Lung (tissue), 12 donors: ENCODE data around the gene PPP1R7. TPM values are rescaled to one million over a fixed set of nuclear protein-coding genes. Genes with fewer than 3 reads are reported as not detected.

Source experiments
- ATAC-seq: fragments of 200-7000 bp; cut with Tn5 transposase; one replicate; pipeline ENCODE4 v1.9.1; 2020; ENCODE audit warnings: moderate number of reproducible peaks; ENCODE audit not compliant: insufficient read depth, low FRiP score
- DNase-seq, 3 donors: peaks; one replicate each; pipeline ENCODE4 v3.0.0-alpha.2; 2013 to 2017
- H3K27ac ChIP-seq, 2 donors: one replicate each; pipeline ENCODE4 v1.5.1; 2013; ENCODE audit warnings: mild to moderate bottlenecking in 2 of 2, moderate library complexity in 2 of 2, control low read depth in 1 of 2, inconsistent platforms in 1 of 2, low read depth in 1 of 2, low read length in 1 of 2
- H3K27me3 ChIP-seq, 3 donors: one replicate each; pipeline ENCODE4 v1.5.1; 2013; ENCODE audit warnings: low read length in 2 of 3; ENCODE audit not compliant: control insufficient read depth in 3 of 3, insufficient read depth in 3 of 3
- H3K36me3 ChIP-seq, 4 donors: one replicate each; pipeline ENCODE4 v1.5.1; 2013; ENCODE audit warnings: low read length in 4 of 4, mild to moderate bottlenecking in 1 of 4, moderate library complexity in 1 of 4; ENCODE audit not compliant: control insufficient read depth in 4 of 4, insufficient read depth in 4 of 4
- H3K4me1 ChIP-seq, 5 donors: one replicate each; pipeline ENCODE4 v1.5.1; 2013; ENCODE audit warnings: low read length in 5 of 5, mild to moderate bottlenecking in 2 of 5, moderate library complexity in 1 of 5; ENCODE audit not compliant: control insufficient read depth in 5 of 5, insufficient read depth in 5 of 5
- H3K4me3 ChIP-seq: one replicate; pipeline ENCODE4 v1.5.1; 2013; ENCODE audit warnings: mild to moderate bottlenecking, control low read depth, moderate library complexity
- H3K9ac ChIP-seq, 2 donors: one replicate each; pipeline ENCODE4 v1.5.1; 2013; ENCODE audit warnings: low read length in 2 of 2, control low read depth in 1 of 2; ENCODE audit not compliant: insufficient read depth in 1 of 2
- H3K9me3 ChIP-seq, 4 donors: one replicate each; pipeline ENCODE4 v1.5.1; 2013; ENCODE audit warnings: low read length in 3 of 4, mild to moderate bottlenecking in 1 of 4, moderate library complexity in 1 of 4; ENCODE audit not compliant: control insufficient read depth in 4 of 4, insufficient read depth in 3 of 4
- WGBS, 2 donors: extraction: QIAGEN DNeasy Blood & Tissue Kit; methylation state at CpG; one replicate each; pipeline ENCODE4 v1.1.7; 2013; 5-methylcytosine and 5-hydroxymethylcytosine counted together
- polyA plus RNA-seq, 2 donors: library from polyadenylated mRNA; stranded (reverse); fragments of 200-250 nt; gene quantifications; one replicate each; pipeline ENCODE4 v1.2.1, GENCODE V29; 2013
- total RNA-seq, 2 donors: library from RNA; depleted of rRNA in 1 of 2; stranded (reverse); fragments of >200 nt in 1 of 2; gene quantifications; one replicate each; pipeline ENCODE4 v1.2.1, GENCODE V29; 2014 to 2021
- TF ChIP-seq, protein P1 (sequence below): IDR thresholded peaks from 2 replicates; pipeline ENCODE4 v1.5.1; 2012; ENCODE audit warnings: mild to moderate bottlenecking; ENCODE audit errors: control extremely low read depth, extremely low read depth
- donor health status: control.
- donor health status: control.
- donor health status: Bipolar disorder and iron deficiency.
- donor health status: healthy.
- donor health status: DM: yes; HTN: yes; CAD: no.

The PPP1R7 gene
- total and polyA plus RNA-seq, 4 donors = 54.6 to 78.1 (median 65.9) TPM

DNA sequence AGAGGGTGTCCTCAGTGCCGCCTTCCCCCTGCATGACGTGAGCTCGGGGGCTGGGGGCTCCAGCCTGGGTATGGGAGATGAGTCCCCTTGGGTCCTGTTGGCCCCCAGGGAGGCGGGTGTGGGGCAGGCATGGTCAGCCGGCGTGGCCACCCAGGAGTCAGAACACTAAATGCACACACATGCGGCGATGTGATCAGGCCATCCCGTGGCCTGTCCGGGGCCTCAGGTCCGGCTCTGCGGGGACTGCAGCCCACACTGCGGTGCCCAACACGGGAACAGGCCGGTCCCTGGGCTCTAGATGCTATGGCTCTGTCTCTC lies 52.0 kb downstream of the PPP1R7 start:
- no peak for ATAC-seq
- TF ChIP-seq, protein P1, sequence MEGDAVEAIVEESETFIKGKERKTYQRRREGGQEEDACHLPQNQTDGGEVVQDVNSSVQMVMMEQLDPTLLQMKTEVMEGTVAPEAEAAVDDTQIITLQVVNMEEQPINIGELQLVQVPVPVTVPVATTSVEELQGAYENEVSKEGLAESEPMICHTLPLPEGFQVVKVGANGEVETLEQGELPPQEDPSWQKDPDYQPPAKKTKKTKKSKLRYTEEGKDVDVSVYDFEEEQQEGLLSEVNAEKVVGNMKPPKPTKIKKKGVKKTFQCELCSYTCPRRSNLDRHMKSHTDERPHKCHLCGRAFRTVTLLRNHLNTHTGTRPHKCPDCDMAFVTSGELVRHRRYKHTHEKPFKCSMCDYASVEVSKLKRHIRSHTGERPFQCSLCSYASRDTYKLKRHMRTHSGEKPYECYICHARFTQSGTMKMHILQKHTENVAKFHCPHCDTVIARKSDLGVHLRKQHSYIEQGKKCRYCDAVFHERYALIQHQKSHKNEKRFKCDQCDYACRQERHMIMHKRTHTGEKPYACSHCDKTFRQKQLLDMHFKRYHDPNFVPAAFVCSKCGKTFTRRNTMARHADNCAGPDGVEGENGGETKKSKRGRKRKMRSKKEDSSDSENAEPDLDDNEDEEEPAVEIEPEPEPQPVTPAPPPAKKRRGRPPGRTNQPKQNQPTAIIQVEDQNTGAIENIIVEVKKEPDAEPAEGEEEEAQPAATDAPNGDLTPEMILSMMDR = no peak

DNA sequence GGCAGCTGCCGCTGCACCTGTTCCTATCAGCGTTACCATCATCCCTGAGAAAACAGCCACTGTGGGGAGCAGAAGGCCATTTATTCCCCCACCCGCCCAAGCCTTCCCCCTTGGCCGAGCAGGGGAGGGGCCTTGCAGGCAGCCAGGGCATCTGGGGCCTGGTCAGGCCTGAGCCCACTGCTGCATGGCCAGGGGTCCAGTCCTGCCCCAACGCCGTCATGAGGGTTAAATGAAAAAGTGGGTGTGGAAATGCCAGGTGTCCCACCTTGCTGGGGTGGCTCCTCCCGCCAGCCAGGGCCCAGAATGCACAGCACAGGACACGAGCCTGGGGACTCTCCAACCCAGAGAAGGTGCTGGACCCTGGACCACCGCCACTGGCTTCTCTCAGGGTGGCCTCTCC lies 52.4 kb downstream of the PPP1R7 start:
- ATAC-seq (no peak), DNase-seq (no peak)
- Histone ChIP-seq H3K9me3 (no peaks in the 10 kb centered on the region), H3K4me3 (no peak overlapping the region), H3K27ac (no peak overlapping the region), H3K4me1 (no peaks in the 10 kb centered on the region), H3K9ac (no peak overlapping the region), H3K36me3 (no peaks in the 10 kb centered on the region), H3K27me3 (no peaks in the 10 kb centered on the region)
- TF ChIP-seq, protein P1 = no peak
- 93 to 97% methylated on average over 9 of the region's 9 CpGs for WGBS, 2 donors

More for the DNA sequence above, 52.0 kb downstream of the PPP1R7 start:
- no peak overlapping the region for H3K27ac ChIP-seq
- no peaks in the 10 kb centered on the region for H3K9me3 ChIP-seq
- H3K36me3 ChIP-seq = no peaks in the 10 kb centered on the region
- H3K4me3 ChIP-seq = no peak overlapping the region
- WGBS, 2 donors = 90 to 91% methylated on average over 15 of the region's 15 CpGs
- DNase-seq = no peak
- H3K4me1 ChIP-seq = no peaks in the 10 kb centered on the region
- no peak overlapping the region for H3K9ac ChIP-seq
- H3K27me3 ChIP-seq = no peaks in the 10 kb centered on the region

DNA sequence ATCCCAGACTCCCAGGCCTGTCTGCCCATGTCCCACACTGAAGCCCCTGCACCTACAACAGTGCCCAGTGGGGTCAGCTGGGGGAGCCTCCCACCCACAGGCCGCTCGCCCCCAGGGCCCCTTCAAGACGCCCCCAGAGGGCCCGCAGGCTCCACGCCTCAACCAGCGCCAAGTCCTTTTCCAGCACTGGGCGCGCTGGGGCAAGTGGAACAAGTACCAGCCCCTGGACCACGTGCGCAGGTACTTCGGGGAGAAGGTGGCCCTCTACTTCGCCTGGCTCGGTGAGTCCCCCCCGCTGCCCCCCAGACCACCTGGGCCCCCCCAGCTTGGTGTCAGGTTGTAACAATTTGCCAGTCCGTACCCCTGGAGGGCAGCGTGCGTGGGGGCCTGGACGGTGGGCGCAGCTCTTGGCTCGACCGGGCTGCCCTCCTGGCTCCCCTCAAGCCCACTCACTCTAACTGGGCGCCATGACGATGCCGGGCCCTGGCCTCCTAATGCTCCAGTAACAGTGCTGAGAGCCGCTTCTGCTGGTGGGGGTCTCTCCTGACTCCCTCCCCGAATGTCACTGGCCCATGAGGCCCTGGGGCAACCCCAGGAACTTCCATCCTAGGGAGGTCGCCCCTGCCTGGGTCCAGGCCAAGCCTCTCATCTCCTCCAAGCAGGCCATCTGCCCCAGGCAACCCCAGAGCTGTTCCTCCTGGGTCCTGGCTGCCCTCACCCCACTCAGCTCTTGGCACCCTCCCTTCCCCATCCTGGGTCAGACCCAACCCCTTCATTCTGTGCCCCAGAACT lies 53.1 kb downstream of the PPP1R7 start:
- H3K36me3 ChIP-seq = no peaks in the 10 kb centered on the region
- H3K9ac ChIP-seq = no peak overlapping the region
- H3K9me3 ChIP-seq = no peaks in the 10 kb centered on the region
- no peaks in the 10 kb centered on the region for H3K27me3 ChIP-seq
- H3K4me1 ChIP-seq = no peaks in the 10 kb centered on the region
- TF ChIP-seq, protein P1 = no peak
- 93 to 96% methylated on average over 27 of the region's 27 CpGs for WGBS, 2 donors
- DNase-seq (no peak), ATAC-seq (no peak)
- H3K27ac ChIP-seq = no peak overlapping the region
- H3K4me3 ChIP-seq = no peak overlapping the region

DNA sequence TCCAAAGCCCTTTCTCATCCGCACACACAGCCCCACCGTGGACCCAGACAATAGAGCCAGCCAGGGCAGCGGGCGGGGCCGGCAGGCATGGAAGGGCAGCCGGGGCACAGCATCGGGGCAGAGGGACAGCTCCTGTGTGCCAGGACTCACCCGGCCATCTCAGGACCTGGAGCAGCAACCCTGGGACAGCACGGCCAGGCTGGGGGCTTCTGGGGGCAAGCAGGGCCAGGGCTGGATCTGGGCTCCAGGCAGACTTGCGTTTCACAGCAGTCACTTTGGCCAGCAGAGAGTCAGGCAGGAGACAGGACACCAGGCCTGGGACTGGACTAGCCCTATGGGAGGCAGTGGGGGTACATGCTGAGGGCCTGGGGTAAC lies 53.7 kb downstream of the PPP1R7 start:
- Histone ChIP-seq H3K27me3 (no peaks in the 10 kb centered on the region), H3K4me1 (no peaks in the 10 kb centered on the region), H3K4me3 (no peak overlapping the region), H3K9ac (no peak overlapping the region), H3K36me3 (no peaks in the 10 kb centered on the region), H3K9me3 (no peaks in the 10 kb centered on the region), H3K27ac (no peak overlapping the region)
- WGBS, 2 donors = 88 to 93% methylated on average over 10 of the region's 10 CpGs
- DNase-seq (no peak), ATAC-seq (no peak)
- TF ChIP-seq, protein P1 = no peak
